GM12878 (cell line): ENCODE measurements around the gene ADRB1. TPM values are rescaled to one million over a fixed set of nuclear protein-coding genes. Genes with fewer than 3 reads are reported as not detected.

Experiments
- ATF7 ChIP-seq: fragments of 450-650 bp; IDR thresholded peaks from 2 replicates; pipeline ENCODE4 v1.6.1; 2016; ENCODE audit warnings: low read depth, mild to moderate bottlenecking
- EED ChIP-seq: sonication (generic); IDR thresholded peaks from 2 replicates; pipeline ENCODE4 v1.6.1; 2016; ENCODE audit warnings: antibody characterized with exemption, low read depth
- EP300 ChIP-seq, 2 experiments: fragments of 150-350 bp in 1 of 2; IDR thresholded peaks; 2 replicates each; pipeline ENCODE4 v1.6.1; 2011 to 2012; ENCODE audit warnings: low read depth in 2 of 2, low read length in 2 of 2, borderline replicate concordance in 1 of 2, improper control_type of control experiment in 1 of 2, inconsistent platforms in 1 of 2; ENCODE audit not compliant: control insufficient read depth in 1 of 2
- ETV6 ChIP-seq, 2 experiments: fragments of 450-650 bp in 1 of 2; IDR thresholded peaks in 1 of 2; conservative IDR thresholded peaks in 1 of 2; 2 replicates each; pipeline ENCODE4 v1.6.1; 2014; ENCODE audit warnings: antibody characterized with exemption in 1 of 2, borderline replicate concordance in 1 of 2, low read depth in 1 of 2, mild to moderate bottlenecking in 1 of 2, moderate library complexity in 1 of 2
- JUNB ChIP-seq: IDR thresholded peaks from 2 replicates; pipeline ENCODE4 v1.6.1; 2016; ENCODE audit warnings: antibody characterized with exemption, mild to moderate bottlenecking
- MEF2A ChIP-seq: IDR thresholded peaks from 2 replicates; pipeline ENCODE4 v1.6.1; 2011; ENCODE audit warnings: low read depth, mild to moderate bottlenecking, low read length, moderate library complexity; ENCODE audit not compliant: insufficient read depth
- NFIC ChIP-seq: IDR thresholded peaks from 2 replicates; pipeline ENCODE4 v1.6.1; 2012; ENCODE audit warnings: low read depth, mild to moderate bottlenecking, inconsistent platforms, low read length, moderate library complexity
- POLR2A ChIP-seq: IDR thresholded peaks from 2 replicates; pipeline ENCODE4 v1.6.1; 2011; ENCODE audit warnings: low read depth, mild to moderate bottlenecking, low read length
- POLR2AphosphoS5 ChIP-seq: IDR thresholded peaks from 2 replicates; pipeline ENCODE4 v1.6.1; 2011; ENCODE audit warnings: mild to moderate bottlenecking, low read length, inconsistent platforms
- RBBP5 ChIP-seq: fragments of 200-600 bp; sonication (generic); conservative IDR thresholded peaks from 2 replicates; pipeline ENCODE4 v1.6.1; 2016
- TAF1 ChIP-seq: IDR thresholded peaks from 2 replicates; pipeline ENCODE4 v1.6.1; 2011; ENCODE audit warnings: mild to moderate bottlenecking, low read depth, low read length, borderline replicate concordance
- polyA plus RNA-seq, 11 experiments: library from polyadenylated mRNA; depleted of rRNA in 4 of 11; unstranded in 6 of 11; stranded (reverse) in 5 of 11; fragments of >200 nt; fragmentation: Nextera tagmentation in 4 of 11; fragmentation: Illumina TruSeq in 1 of 11; extraction: Ambion mirVana in 4 of 11; extraction: Trizol in 1 of 11; gene quantifications; 1 replicate in 1 of 11; 2 replicates in 10 of 11; pipeline versions ENCODE4 v1.2.1 to v1.2.3, GENCODE V29; 2011 to 2016; ENCODE audit warnings: inconsistent platforms in 2 of 11, missing spikeins in 2 of 11, low read depth in 1 of 11
- total RNA-seq, 4 experiments: library from RNA; depleted of rRNA in 3 of 4; stranded (reverse); fragments of >200 nt in 3 of 4; fragmentation: Illumina TruSeq in 1 of 4; extraction: Trizol in 1 of 4; gene quantifications; 2 replicates each; pipeline versions ENCODE4 v1.2.1 to v1.2.3, GENCODE V29; 2013 to 2021
- TF ChIP-seq, protein P1 (sequence below): IDR thresholded peaks from 2 replicates; pipeline ENCODE4 v1.6.1; 2011; ENCODE audit warnings: borderline replicate concordance, low read depth, mild to moderate bottlenecking, moderate library complexity, low read length; ENCODE audit not compliant: insufficient read depth, poor library complexity, severe bottlenecking
- TF ChIP-seq, protein P2 (sequence below): fragments of 450-650 bp; IDR thresholded peaks from 2 replicates; pipeline ENCODE4 v1.6.1; 2016; ENCODE audit warnings: mild to moderate bottlenecking
- TF ChIP-seq, protein P3 (sequence below): fragments of 450-650 bp; IDR thresholded peaks from 2 replicates; pipeline ENCODE4 v1.6.1; 2017; ENCODE audit warnings: borderline replicate concordance
- TF ChIP-seq, protein P4 (sequence below): IDR thresholded peaks from 2 replicates; pipeline ENCODE4 v1.6.1; 2012; ENCODE audit warnings: low read length, inconsistent platforms
- TF ChIP-seq, protein P5 (sequence below): IDR thresholded peaks from 2 replicates; pipeline ENCODE4 v1.6.1; 2011; ENCODE audit warnings: low read depth, low read length, improper control_type of control experiment, borderline replicate concordance
- TF ChIP-seq, protein P6 (sequence below): fragments of 450-650 bp; IDR thresholded peaks from 2 replicates; pipeline ENCODE4 v1.6.1; 2016; ENCODE audit warnings: mild to moderate bottlenecking, moderate library complexity, borderline replicate concordance

Gene ADRB1
- total and polyA plus RNA-seq, 10 of the 15 experiments (the other 5 are each of a cell fraction or from before 2014, with no cell fraction given): 0.26 to 4.5 (median 1.1) TPM

DNA sequence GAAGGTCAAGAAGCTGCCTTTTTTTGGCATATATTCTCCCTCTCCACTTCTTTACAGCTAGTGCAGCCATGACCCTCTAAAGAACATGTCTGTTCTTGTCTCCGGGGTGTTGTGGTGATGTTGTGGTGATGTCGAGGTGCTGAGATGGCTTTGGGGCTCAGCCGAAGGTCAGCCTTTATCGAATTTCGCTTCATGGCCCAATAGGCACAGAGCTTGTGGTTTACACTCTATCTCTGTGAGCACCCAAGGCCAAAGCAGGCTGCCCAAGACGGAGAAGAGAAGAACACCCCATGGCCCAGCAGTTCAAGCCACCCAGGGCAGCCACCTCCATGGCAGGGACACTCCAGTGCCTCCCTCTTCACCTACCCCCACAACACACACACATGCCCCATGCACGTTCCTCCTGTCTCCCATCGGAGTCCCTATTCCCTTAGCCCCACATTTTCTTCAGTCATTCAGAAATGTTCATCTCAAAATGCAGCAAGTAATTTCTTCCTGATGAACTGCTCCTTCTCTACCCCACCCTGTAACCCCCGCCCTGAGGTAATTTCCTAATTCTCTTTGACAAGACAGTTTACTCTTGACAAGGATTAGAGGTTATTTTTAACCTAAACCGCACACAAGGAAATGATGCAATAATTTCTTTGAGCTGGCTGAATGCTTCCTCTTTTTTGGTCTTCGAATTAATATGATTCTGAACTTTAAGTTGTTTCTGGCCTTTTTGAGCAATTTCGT lies 18.6 kb upstream of the ADRB1 start (continued):
- TF ChIP-seq, protein P1, sequence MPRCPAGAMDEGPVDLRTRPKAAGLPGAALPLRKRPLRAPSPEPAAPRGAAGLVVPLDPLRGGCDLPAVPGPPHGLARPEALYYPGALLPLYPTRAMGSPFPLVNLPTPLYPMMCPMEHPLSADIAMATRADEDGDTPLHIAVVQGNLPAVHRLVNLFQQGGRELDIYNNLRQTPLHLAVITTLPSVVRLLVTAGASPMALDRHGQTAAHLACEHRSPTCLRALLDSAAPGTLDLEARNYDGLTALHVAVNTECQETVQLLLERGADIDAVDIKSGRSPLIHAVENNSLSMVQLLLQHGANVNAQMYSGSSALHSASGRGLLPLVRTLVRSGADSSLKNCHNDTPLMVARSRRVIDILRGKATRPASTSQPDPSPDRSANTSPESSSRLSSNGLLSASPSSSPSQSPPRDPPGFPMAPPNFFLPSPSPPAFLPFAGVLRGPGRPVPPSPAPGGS: no peak
- TF ChIP-seq JUNB: peak; percentile 86
- TF ChIP-seq, protein P2, sequence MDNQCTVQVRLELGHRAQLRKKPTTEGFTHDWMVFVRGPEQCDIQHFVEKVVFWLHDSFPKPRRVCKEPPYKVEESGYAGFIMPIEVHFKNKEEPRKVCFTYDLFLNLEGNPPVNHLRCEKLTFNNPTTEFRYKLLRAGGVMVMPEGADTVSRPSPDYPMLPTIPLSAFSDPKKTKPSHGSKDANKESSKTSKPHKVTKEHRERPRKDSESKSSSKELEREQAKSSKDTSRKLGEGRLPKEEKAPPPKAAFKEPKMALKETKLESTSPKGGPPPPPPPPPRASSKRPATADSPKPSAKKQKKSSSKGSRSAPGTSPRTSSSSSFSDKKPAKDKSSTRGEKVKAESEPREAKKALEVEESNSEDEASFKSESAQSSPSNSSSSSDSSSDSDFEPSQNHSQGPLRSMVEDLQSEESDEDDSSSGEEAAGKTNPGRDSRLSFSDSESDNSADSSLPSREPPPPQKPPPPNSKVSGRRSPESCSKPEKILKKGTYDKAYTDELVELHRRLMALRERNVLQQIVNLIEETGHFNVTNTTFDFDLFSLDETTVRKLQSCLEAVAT: peak; percentile 76
- TF ChIP-seq MEF2A: peak; percentile 98
- TF ChIP-seq TAF1: peak; percentile 36; the same call in 1 of the 2 replicates
- TF ChIP-seq, protein P3, sequence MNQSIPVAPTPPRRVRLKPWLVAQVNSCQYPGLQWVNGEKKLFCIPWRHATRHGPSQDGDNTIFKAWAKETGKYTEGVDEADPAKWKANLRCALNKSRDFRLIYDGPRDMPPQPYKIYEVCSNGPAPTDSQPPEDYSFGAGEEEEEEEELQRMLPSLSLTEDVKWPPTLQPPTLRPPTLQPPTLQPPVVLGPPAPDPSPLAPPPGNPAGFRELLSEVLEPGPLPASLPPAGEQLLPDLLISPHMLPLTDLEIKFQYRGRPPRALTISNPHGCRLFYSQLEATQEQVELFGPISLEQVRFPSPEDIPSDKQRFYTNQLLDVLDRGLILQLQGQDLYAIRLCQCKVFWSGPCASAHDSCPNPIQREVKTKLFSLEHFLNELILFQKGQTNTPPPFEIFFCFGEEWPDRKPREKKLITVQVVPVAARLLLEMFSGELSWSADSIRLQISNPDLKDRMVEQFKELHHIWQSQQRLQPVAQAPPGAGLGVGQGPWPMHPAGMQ: peak; percentile 68
- TF ChIP-seq RBBP5: 0 out of 2 replicates have a peak, but pooled peaks have one; percentile 21
- peak; percentile 96 for TF ChIP-seq NFIC
- TF ChIP-seq, protein P4, sequence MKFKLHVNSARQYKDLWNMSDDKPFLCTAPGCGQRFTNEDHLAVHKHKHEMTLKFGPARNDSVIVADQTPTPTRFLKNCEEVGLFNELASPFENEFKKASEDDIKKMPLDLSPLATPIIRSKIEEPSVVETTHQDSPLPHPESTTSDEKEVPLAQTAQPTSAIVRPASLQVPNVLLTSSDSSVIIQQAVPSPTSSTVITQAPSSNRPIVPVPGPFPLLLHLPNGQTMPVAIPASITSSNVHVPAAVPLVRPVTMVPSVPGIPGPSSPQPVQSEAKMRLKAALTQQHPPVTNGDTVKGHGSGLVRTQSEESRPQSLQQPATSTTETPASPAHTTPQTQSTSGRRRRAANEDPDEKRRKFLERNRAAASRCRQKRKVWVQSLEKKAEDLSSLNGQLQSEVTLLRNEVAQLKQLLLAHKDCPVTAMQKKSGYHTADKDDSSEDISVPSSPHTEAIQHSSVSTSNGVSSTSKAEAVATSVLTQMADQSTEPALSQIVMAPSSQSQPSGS: peak; percentile 98
- TF ChIP-seq, protein P5, sequence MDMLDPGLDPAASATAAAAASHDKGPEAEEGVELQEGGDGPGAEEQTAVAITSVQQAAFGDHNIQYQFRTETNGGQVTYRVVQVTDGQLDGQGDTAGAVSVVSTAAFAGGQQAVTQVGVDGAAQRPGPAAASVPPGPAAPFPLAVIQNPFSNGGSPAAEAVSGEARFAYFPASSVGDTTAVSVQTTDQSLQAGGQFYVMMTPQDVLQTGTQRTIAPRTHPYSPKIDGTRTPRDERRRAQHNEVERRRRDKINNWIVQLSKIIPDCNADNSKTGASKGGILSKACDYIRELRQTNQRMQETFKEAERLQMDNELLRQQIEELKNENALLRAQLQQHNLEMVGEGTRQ: no peak
- TF ChIP-seq ETV6 (conservative IDR thresholded peaks at IDR 0.05 in 1 of 2, IDR thresholded peaks at IDR 0.05 in 1 of 2; ENCODE audit: borderline replicate concordance in 1 of 2, low read depth in 1 of 2): peak in 1 of 2 experiments; percentile 92; a peak in 2 of 4 replicates
- TF ChIP-seq ATF7: peak; percentile 96
- TF ChIP-seq, protein P6, sequence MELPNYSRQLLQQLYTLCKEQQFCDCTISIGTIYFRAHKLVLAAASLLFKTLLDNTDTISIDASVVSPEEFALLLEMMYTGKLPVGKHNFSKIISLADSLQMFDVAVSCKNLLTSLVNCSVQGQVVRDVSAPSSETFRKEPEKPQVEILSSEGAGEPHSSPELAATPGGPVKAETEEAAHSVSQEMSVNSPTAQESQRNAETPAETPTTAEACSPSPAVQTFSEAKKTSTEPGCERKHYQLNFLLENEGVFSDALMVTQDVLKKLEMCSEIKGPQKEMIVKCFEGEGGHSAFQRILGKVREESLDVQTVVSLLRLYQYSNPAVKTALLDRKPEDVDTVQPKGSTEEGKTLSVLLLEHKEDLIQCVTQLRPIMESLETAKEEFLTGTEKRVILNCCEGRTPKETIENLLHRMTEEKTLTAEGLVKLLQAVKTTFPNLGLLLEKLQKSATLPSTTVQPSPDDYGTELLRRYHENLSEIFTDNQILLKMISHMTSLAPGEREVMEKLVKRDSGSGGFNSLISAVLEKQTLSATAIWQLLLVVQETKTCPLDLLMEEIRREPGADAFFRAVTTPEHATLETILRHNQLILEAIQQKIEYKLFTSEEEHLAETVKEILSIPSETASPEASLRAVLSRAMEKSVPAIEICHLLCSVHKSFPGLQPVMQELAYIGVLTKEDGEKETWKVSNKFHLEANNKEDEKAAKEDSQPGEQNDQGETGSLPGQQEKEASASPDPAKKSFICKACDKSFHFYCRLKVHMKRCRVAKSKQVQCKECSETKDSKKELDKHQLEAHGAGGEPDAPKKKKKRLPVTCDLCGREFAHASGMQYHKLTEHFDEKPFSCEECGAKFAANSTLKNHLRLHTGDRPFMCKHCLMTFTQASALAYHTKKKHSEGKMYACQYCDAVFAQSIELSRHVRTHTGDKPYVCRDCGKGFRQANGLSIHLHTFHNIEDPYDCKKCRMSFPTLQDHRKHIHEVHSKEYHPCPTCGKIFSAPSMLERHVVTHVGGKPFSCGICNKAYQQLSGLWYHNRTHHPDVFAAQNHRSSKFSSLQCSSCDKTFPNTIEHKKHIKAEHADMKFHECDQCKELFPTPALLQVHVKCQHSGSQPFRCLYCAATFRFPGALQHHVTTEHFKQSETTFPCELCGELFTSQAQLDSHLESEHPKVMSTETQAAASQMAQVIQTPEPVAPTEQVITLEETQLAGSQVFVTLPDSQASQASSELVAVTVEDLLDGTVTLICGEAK: peak; percentile 63; the same call in 1 of the 2 replicates
- peak; percentile 76 for TF ChIP-seq EED
- peak; percentile 61 to 78 for TF ChIP-seq EP300 (IDR thresholded peaks at IDR 0.05; ENCODE audit: borderline replicate concordance in 1 of 2, control insufficient read depth in 1 of 2, low read depth in 2 of 2, low read length in 2 of 2)
- peak; percentile 73 for TF ChIP-seq POLR2A
- TF ChIP-seq POLR2AphosphoS5: peak; percentile 54; the same call in 1 of the 2 replicates
